MCF 10A (cell line): ENCODE measurements around the gene TMCC2. TPM values are rescaled to one million over a fixed set of nuclear protein-coding genes. Genes with fewer than 3 reads are reported as not detected.

Experiments
- BruUV-seq: library from RNA; stranded (reverse); fragments of 400-500 nt; replicated peaks from 2 replicates; lab custom pipeline; 2021; lab: Mats Ljungman, UMichigan
- CTCF ChIA-PET: fragments of 300-600 bp; sonication (Branson Sonifier 250); formaldehyde crosslinking; extraction: SDS; loops from one replicate; lab custom pipeline; 2021; ENCODE audit warnings: antibody characterized with exemption, inconsistent platforms; lab: Yijun Ruan, JAX
- POLR2A ChIA-PET: fragments of 300-600, 350-650 bp; sonication (Branson Sonifier 250); formaldehyde crosslinking; extraction: SDS; loops from one replicate; lab custom pipeline; 2020; ENCODE audit warnings: antibody characterized with exemption, inconsistent platforms; lab: Yijun Ruan, JAX
- DNase-seq: peaks from one replicate; pipeline ENCODE4 v3.0.0-alpha.2; 2018; ENCODE audit not compliant: unreplicated experiment
- H3K27ac Mint-ChIP-seq: one replicate; pipeline ENCODE4 v1.8.0; 2022; ENCODE audit warnings: mild to moderate bottlenecking, low read depth, mixed read lengths; ENCODE audit not compliant: unreplicated experiment
- H3K27me3 Mint-ChIP-seq: one replicate; pipeline ENCODE4 v1.8.0; 2022; ENCODE audit warnings: mixed read lengths; ENCODE audit not compliant: insufficient read depth, unreplicated experiment
- H3K36me3 Mint-ChIP-seq: one replicate; pipeline ENCODE4 v1.8.0; 2022; ENCODE audit warnings: mild to moderate bottlenecking, moderate library complexity, mixed read lengths; ENCODE audit not compliant: insufficient read depth, unreplicated experiment
- H3K4me1 Mint-ChIP-seq: one replicate; pipeline ENCODE4 v1.8.0; 2022; ENCODE audit warnings: mixed read lengths; ENCODE audit not compliant: insufficient read depth, unreplicated experiment
- H3K4me3 Mint-ChIP-seq: one replicate; pipeline ENCODE4 v1.8.0; 2022; ENCODE audit warnings: mild to moderate bottlenecking, moderate library complexity, mixed read lengths; ENCODE audit not compliant: unreplicated experiment
- H3K9me3 Mint-ChIP-seq: one replicate; pipeline ENCODE4 v1.8.0; 2022; ENCODE audit warnings: mixed read lengths; ENCODE audit not compliant: unreplicated experiment
- intact Hi-C: fragments of 100-400 bp; cut with micrococcal nuclease; formaldehyde crosslinking; loops from 2 replicates; pipeline ENCODE4 v1.14.1; 2022
- total RNA-seq: library from RNA; stranded (reverse); gene quantifications from 2 replicates; pipeline ENCODE4 v1.2.3, GENCODE V29; 2022
- TF ChIP-seq, protein P1 (sequence below): fragments of 200-600 bp; IDR thresholded peaks from one replicate; pipeline ENCODE4 v1.8.0; 2022; ENCODE audit warnings: antibody characterized with exemption, mild to moderate bottlenecking; ENCODE audit not compliant: unreplicated experiment

Gene TMCC2
- total RNA-seq, 1 experiment from 2014 or later: 0.79 TPM

DNA sequence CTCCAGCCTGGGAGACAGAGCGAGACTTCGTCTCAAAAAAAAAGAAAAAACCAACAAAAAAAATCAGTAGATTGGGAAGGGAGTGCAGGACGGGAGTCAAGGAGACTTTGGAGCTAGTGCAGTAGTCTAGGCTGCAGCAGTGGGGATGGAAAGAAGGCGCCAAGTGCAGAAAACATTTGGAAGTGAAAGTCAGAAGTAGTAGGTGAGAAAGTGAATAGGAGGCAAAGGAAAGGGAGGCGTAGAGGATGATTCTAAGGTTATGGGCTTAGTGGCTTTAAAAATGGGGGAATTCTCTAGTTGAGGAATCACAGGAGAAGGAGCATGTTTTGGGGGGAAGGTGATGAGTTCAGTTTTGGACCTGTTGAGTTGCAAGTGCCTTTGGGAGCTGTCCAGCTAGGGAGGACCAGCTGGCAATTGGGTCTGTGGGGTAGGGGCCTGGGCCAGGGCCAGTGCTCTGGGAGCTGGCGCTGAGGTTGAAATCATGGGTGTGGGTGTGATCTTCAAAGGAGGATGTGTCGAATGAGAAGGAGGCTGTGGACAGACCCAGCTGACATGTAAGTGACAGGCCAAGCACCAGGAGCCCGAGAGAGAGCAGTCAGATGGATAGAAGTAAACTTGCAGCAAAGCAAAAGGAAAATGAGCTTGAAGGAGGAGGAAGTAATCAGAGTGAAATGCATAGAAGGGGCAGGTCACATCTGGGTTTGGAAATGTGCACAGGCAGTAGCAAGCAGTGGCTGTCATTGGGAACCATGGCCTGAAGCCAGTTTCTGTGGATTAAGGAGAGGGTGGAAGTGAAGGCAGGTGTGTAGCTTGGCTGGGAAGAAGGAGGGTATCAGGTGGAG, 15.8 kb downstream of the TMCC2 start:
- ChIA-PET CTCF (interaction anchor here (0.6 to 13.6 kb wide), 9 partner anchors 13 to 302 kb away, joined by 3 to 205 read pairs (median 4); no protein-coding TSS in a partner anchor), POLR2A (interaction anchor here (0.6 to 2.6 kb wide), 3 partner anchors 8 to 18 kb away, joined by 4 to 11 read pairs (median 8); no protein-coding TSS in a partner anchor)
- no peak overlapping the region for H3K27ac Mint-ChIP-seq
- H3K36me3 Mint-ChIP-seq: no peaks in the 10 kb centered on the region
- no peaks in the 10 kb centered on the region for H3K27me3 Mint-ChIP-seq
- H3K9me3 Mint-ChIP-seq: no peaks in the 10 kb centered on the region
- intact Hi-C loops: no loop called here
- TF ChIP-seq, protein P1, sequence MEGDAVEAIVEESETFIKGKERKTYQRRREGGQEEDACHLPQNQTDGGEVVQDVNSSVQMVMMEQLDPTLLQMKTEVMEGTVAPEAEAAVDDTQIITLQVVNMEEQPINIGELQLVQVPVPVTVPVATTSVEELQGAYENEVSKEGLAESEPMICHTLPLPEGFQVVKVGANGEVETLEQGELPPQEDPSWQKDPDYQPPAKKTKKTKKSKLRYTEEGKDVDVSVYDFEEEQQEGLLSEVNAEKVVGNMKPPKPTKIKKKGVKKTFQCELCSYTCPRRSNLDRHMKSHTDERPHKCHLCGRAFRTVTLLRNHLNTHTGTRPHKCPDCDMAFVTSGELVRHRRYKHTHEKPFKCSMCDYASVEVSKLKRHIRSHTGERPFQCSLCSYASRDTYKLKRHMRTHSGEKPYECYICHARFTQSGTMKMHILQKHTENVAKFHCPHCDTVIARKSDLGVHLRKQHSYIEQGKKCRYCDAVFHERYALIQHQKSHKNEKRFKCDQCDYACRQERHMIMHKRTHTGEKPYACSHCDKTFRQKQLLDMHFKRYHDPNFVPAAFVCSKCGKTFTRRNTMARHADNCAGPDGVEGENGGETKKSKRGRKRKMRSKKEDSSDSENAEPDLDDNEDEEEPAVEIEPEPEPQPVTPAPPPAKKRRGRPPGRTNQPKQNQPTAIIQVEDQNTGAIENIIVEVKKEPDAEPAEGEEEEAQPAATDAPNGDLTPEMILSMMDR: no peak
- DNase-seq: no peak
- no TSS peak for BruUV-seq
- no peak overlapping the region for H3K4me3 Mint-ChIP-seq
- peaks cover under 1% of the 10 kb centered on the region for H3K4me1 Mint-ChIP-seq

DNA sequence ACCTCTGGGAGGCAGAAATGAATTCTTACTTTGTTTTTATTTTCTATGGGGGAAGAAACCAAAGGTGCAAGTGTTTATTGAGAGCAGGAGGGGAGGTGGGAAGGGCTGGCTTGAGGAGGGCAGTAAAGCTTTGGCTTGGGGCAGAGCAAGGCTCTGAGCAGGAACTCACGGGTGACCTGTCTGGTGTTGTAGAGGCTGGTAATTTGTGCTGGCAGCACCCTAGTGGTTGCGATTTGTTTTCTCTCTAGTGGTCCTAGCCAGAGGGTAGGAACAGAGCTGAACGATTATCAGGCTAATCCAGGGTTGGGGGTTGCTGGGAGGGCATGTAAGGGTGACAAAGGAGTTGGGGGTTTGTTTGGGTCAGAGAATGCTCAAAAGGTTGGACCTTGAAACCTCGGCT, 16.6 kb downstream of the TMCC2 start:
- no peaks in the 10 kb centered on the region for H3K9me3 Mint-ChIP-seq
- no peak overlapping the region for H3K27ac Mint-ChIP-seq
- intact Hi-C loops: no loop called here
- no peaks in the 10 kb centered on the region for H3K36me3 Mint-ChIP-seq
- CTCF ChIA-PET: interaction anchor here (0.6 to 13.6 kb wide), 5 partner anchors 12 to 303 kb away, joined by 3 to 205 read pairs (median 9); no protein-coding TSS in a partner anchor
- no peaks in the 10 kb centered on the region for H3K27me3 Mint-ChIP-seq
- no TSS peak for BruUV-seq
- H3K4me1 Mint-ChIP-seq: peaks cover 6% of the 10 kb centered on the region
- no peak for DNase-seq
- H3K4me3 Mint-ChIP-seq: no peak overlapping the region
- POLR2A ChIA-PET: interaction anchor here (2.6 kb wide), 1 partner anchor 15 kb away, joined by 11 read pairs; no protein-coding TSS in a partner anchor
- TF ChIP-seq, protein P1: no peak

DNA sequence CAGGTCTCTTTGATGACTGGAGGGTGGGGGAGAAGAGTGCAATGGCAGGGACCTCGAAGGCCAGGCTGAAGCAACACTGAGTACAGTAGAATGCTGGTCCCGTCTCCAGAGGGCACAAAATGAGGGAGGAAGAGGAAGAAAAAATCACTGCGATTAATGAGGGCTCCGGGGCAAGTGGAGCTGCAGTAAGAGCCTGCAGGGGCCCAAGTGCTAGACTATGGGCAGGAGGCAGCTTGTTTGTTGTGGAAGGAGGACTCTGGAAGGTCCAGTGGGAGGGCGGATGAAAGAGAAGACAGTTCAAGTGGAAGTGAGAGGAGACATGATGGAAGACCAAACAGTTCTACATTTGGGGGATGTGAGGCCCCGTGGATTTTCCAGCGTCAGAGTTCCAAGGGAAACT, 17.4 kb downstream of the TMCC2 start:
- no peaks in the 10 kb centered on the region for H3K36me3 Mint-ChIP-seq
- H3K27me3 Mint-ChIP-seq: no peaks in the 10 kb centered on the region
- H3K4me3 Mint-ChIP-seq: no peak overlapping the region
- CTCF ChIA-PET: interaction anchor here (0.6 to 13.6 kb wide), 8 partner anchors 11 to 438 kb away, joined by 3 to 205 read pairs (median 7); partner anchors contain the start of gene TMCC2
- peaks cover 6% of the 10 kb centered on the region for H3K4me1 Mint-ChIP-seq
- no peaks in the 10 kb centered on the region for H3K9me3 Mint-ChIP-seq
- no TSS peak for BruUV-seq
- TF ChIP-seq, protein P1: no peak
- H3K27ac Mint-ChIP-seq: no peak overlapping the region
- POLR2A ChIA-PET: no interaction called here
- intact Hi-C loops: no loop called here
- no peak for DNase-seq
